ENCODE data around the gene KRTAP4-3. TPM values are rescaled to one million over a fixed set of nuclear protein-coding genes. Genes with fewer than 3 reads are reported as not detected.

Gene KRTAP4-3
- total and polyA plus RNA-seq, 2 of the 13 experiments (the other 11 are each of a cell fraction or from before 2014, with no cell fraction given), result not detected

DNA sequence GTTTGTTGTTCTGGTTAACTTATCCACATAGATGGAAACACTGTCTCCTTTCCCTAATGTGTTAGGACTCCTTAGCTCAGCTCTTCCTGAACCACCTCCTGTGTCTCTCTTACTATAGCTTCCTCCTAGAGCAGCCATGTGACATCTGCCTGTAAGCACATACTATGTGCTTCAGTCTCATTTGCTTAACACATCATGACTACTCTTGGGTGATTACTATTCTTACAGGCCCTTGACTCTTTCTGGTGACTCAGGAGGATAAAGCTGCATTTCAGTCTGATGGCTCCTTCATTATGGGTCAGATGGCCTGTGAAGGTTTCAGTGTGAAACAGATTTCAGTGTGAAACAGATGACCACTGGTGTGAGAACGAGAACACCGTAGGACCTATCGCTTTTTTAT is 10.3 kb upstream of the KRTAP4-3 start (continued):
- no peak for TF ChIP-seq ZBTB46 (CRISPR knock-in tag; IDR thresholded peaks at IDR 0.05; ENCODE audit: borderline replicate concordance)

DNA sequence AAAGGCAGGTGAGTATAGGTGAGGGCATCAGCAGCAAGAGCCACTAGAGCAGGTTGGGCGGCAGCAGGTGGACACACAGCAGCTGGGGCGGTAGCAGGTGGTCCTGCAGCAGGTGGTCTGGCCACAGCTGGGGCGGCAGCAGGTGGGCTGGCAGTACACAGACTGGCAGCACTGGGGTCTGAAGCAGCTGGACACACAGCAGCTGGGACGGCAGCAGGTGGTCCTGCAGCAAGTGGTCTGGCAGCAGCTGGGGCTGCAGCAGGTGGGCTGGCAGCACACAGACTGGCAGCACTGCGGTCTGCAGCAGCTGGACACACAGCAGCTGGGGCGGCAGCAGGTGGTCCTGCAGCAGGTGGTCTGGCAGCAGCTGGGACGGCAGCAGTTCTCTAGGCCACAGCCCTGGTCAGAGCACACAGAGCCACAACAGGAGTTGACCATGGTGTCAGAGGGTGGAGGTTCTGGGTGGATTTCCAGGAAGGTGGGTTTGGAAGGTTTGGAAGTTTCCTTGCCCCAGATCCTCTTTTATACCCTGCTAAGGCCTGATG is 9.8 kb upstream of the KRTAP4-3 start, which contains the start of gene KRTAP4-2:
Gene KRTAP4-2, minus strand, starts transcription at position 495 of the 545 bp plus-strand sequence. Its CDS starts 57 bp downstream, at position 438.
- Histone ChIP-seq H3K27ac (ENCODE audit: extremely low read length, insufficient read depth, low read length) (no peak within 1 kb of the TSS), H2AFZ (ENCODE audit: low read length) (no peak within 1 kb of the TSS), H4K20me1 (ENCODE audit: insufficient read depth, low read length) (no peaks in the 10 kb centered on the region), H3K79me2 (ENCODE audit: insufficient read depth, low read length) (no peaks in the 10 kb centered on the region), H3K4me3 (replicated peaks in 1 of 3; ENCODE audit: insufficient read depth in 1 of 3, low read depth in 2 of 3, low read length in 3 of 3) (no peak within 1 kb of the TSS), H3K36me3 (replicated peaks in 1 of 2; ENCODE audit: control insufficient read depth in 1 of 2, insufficient read depth in 2 of 2, low read length in 2 of 2) (no peaks in the 10 kb centered on the region), H3K27me3 (ENCODE audit: control insufficient read depth in 1 of 2, insufficient read depth in 2 of 2, low read length in 2 of 2) (peaks cover 0 to 33% of the 10 kb centered on the region in 2 experiments; a peak in 3 of 5 replicates), H3K4me2 (ENCODE audit: low read depth, low read length) (no peak within 1 kb of the TSS), H3K9me3 (ENCODE audit: low read length) (no peaks in the 10 kb centered on the region), H3K4me1 (ENCODE audit: insufficient read depth, low read length) (no peaks in the 10 kb centered on the region), H3K9ac (ENCODE audit: insufficient read depth, low read depth, low read length) (no peak within 1 kb of the TSS)
- no TSS peak for BruUV-seq (replicated peaks)
- DNase-seq (ENCODE audit: low spot score), result no peak
- TF ChIP-seq SMARCC2 (IDR thresholded peaks at IDR 0.05) (no peak), RNF2 (conservative IDR thresholded peaks at IDR 0.05; ENCODE audit: low read depth) (no peak), RAD51 (IDR thresholded peaks at IDR 0.05; ENCODE audit: borderline replicate concordance) (no peak), ZNF709 (CRISPR knock-in tag; IDR thresholded peaks at IDR 0.05) (no peak), MEIS1 (CRISPR knock-in tag; IDR thresholded peaks at IDR 0.05; ENCODE audit: borderline replicate concordance) (no peak)
- no peak for ATAC-seq
- CTCF ChIA-PET (ENCODE audit: low intra/inter-chr PET ratio, low total read pairs), result no interaction called here
- intact Hi-C loops (cut with micrococcal nuclease; ENCODE audit: unreplicated experiment) (loop anchor here (10.0 kb wide), 1 partner anchor 273 kb away; no protein-coding TSS in a partner anchor), in situ Hi-C loops (cut with HindIII; ENCODE audit: extremely low pct_ligation_motif_present, low pct_unique_long_range_greater_than_20kb) (no loop called here)
- POLR2A ChIA-PET, result no interaction called here
- no peak for FAIRE-seq
- WGBS (ENCODE audit: low lambda C conversion rate), result 38% methylated on average over 3 of the region's 7 CpGs

Measured in HepG2 (cell line).